Right ventricle myocardium superior (tissue), 1 donor: ENCODE results near the gene ASCC2. TPM values are rescaled to one million over a fixed set of nuclear protein-coding genes. Genes with fewer than 3 reads are reported as not detected.
A peak's percentile ranks its signal among the peaks of the same experiment; 100 is the strongest.

Experiments used
- ATAC-seq: fragments of 200-7000 bp; cut with Tn5 transposase; one replicate; pipeline ENCODE4 v1.9.1; 2020; ENCODE audit warnings: mild to moderate bottlenecking; ENCODE audit not compliant: poor library complexity
- DNase-seq: peaks from one replicate; pipeline ENCODE4 v3.0.0-alpha.2; 2020
- intact Hi-C: fragments of 100-400 bp; cut with DNase I; formaldehyde crosslinking; loops from one replicate; pipeline ENCODE4 v1.11.2; 2022
- total RNA-seq: library from RNA; stranded (reverse); fragmentation: NEBNext Ultra II Directional; extraction: Animal tissue kit (Norgen Biotek cat#: 25700); gene quantifications from one replicate; pipeline ENCODE4 v1.2.1, GENCODE V29; 2021
- donor health status: DM: no; HTN: yes; CAD: no; lungs with severe emphysema.

The ASCC2 gene
- total RNA-seq, 1 donor from 2014 or later, result 28.5 TPM

- intact Hi-C loops, result no loop called here
- no peak for ATAC-seq
- no peak for DNase-seq
Measured at GRCh38 chr22:29801796-29802195, 36.3 kb downstream of the ASCC2 start.

GRCh38 chr22:29801153-29801552, 36.9 kb downstream of the ASCC2 start:
- intact Hi-C loops, result no loop called here

GRCh38 chr22:29799217-29799680, 38.8 kb downstream of the ASCC2 start:
- ATAC-seq (peak; percentile 96), DNase-seq (peak; percentile 93)
- intact Hi-C loops, result no loop called here

More at GRCh38 chr22:29801153-29801552, 36.9 kb downstream of the ASCC2 start:
- DNase-seq, result no peak
- ATAC-seq, result no peak

- DNase-seq, result peak; percentile 56
- peak; percentile 75 for ATAC-seq
- intact Hi-C loops, result no loop called here
Measured at GRCh38 chr22:29798801-29799200, 39.3 kb downstream of the ASCC2 start.

- ATAC-seq (no peak), DNase-seq (no peak)
- intact Hi-C loops, result no loop called here
Measured at GRCh38 chr22:29798318-29798717, 39.8 kb downstream of the ASCC2 start.

GRCh38 chr22:29797351-29797750, 40.7 kb downstream of the ASCC2 start:
- DNase-seq, result no peak
- intact Hi-C loops, result no loop called here

GRCh38 chr22:29795663-29796062, 42.4 kb downstream of the ASCC2 start:
- intact Hi-C loops, result no loop called here
- ATAC-seq, result no peak
- DNase-seq, result no peak

More at GRCh38 chr22:29797351-29797750, 40.7 kb downstream of the ASCC2 start:
- no peak for ATAC-seq

GRCh38 chr22:29793396-29793795, 44.7 kb downstream of the ASCC2 start:
- ATAC-seq, result no peak
- DNase-seq, result no peak
- intact Hi-C loops, result no loop called here

GRCh38 chr22:29790061-29790460, 48.0 kb downstream of the ASCC2 start:
- intact Hi-C loops, result no loop called here
- no peak for ATAC-seq

GRCh38 chr22:29788339-29789279, 49.5 kb downstream of the ASCC2 start:
- ATAC-seq, result no peak
- intact Hi-C loops, result no loop called here

More at GRCh38 chr22:29790061-29790460, 48.0 kb downstream of the ASCC2 start:
- no peak for DNase-seq

GRCh38 chr22:29787371-29787980, 50.6 kb downstream of the ASCC2 start:
- ATAC-seq, result no peak
- no peak for DNase-seq
- intact Hi-C loops, result no loop called here

More at GRCh38 chr22:29788339-29789279, 49.5 kb downstream of the ASCC2 start:
- no peak for DNase-seq

GRCh38 chr22:29786031-29786430, 52.0 kb downstream of the ASCC2 start:
- ATAC-seq, result no peak
- intact Hi-C loops, result no loop called here
- DNase-seq, result no peak

- intact Hi-C loops, result no loop called here
- peak; percentile 76 for DNase-seq
- ATAC-seq, result no peak
Measured at GRCh38 chr22:29784451-29785361, 53.4 kb downstream of the ASCC2 start.

GRCh38 chr22:29782061-29782845, 55.8 kb downstream of the ASCC2 start:
- intact Hi-C loops, result no loop called here
- peak; percentile 77 for DNase-seq
- peak; percentile 78 for ATAC-seq

- peak; percentile 28 for ATAC-seq
- no peak for DNase-seq
- intact Hi-C loops, result no loop called here
Measured at GRCh38 chr22:29780748-29781676, 57.1 kb downstream of the ASCC2 start.

GRCh38 chr22:29780220-29780619, 57.9 kb downstream of the ASCC2 start:
- ATAC-seq (no peak), DNase-seq (no peak)
- intact Hi-C loops, result no loop called here

- no peak for ATAC-seq
- intact Hi-C loops, result no loop called here
- no peak for DNase-seq
Measured at GRCh38 chr22:29773233-29773632, 64.8 kb downstream of the ASCC2 start.
